GM21786 (cell line): ENCODE measurements around the gene RC3H1.
"Not testable (repeated sequence)": the region's sequence is repeated elsewhere in the genome, so short reads cannot be mapped to it uniquely, and the experiment has no call there.

Source experiments
- ATAC-seq: cut with Tn5 transposase; IDR thresholded peaks from one replicate; pipeline ENCODE4 v1.9.1; 2021; ENCODE audit not compliant: unreplicated experiment

Gene RC3H1

DNA sequence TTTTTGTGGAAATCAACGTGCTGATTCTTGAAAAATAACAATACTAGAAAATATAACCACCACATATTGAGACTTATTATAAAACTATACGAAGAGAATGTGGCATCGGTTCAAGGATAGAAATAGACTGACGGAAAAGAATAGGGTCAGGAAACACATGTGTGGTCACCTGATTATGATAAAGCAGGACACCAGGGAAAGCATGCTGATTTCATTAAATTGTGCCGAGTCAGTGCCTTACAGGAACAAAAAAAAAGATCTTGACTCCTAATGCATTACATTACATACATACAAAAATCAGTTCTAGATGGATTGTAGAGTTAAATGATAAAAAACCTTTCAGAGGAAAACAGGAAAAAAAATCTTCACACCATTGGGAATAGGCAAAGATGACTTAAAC, 61.5 kb downstream of the RC3H1 start:
- ATAC-seq: no peak

DNA sequence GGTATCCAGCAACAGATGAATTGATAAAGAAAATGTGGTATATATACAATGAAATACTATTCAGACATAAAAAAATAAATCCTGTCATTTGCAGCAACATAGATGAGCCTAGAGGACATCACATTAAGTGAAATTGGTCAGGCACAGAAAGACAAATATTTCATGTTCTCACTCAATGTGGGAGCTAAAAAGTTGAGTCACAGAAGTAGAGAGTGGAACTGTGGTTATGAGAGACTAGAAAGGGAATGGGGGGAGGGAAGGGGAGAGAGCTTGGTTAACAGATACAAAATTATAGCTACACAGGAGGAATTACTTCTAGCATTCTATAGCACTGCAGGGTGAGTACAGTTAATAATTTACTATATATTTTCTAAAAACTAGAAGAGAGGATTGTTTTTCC, 68.0 kb downstream of the RC3H1 start:
- ATAC-seq: no peak

DNA sequence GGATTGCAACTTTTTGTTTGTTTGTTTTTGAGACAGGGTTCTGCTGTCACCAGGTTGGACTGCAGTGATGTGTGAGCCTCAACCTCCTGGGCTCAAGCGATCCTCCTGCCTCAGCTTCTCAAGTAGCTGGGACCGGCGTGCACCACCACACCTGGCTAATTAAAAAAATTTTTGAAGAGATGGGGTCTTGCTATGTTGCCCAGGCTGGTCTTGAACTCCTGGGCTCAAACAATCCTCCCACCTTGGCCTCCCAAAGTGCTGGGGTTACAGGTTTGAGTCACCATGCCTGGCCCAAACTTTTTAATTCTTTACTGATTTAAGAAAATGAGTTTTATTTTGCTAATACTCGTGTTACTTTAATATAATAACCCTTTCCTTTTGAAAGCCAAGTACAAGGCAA, 73.6 kb downstream of the RC3H1 start:
- no peak for ATAC-seq

DNA sequence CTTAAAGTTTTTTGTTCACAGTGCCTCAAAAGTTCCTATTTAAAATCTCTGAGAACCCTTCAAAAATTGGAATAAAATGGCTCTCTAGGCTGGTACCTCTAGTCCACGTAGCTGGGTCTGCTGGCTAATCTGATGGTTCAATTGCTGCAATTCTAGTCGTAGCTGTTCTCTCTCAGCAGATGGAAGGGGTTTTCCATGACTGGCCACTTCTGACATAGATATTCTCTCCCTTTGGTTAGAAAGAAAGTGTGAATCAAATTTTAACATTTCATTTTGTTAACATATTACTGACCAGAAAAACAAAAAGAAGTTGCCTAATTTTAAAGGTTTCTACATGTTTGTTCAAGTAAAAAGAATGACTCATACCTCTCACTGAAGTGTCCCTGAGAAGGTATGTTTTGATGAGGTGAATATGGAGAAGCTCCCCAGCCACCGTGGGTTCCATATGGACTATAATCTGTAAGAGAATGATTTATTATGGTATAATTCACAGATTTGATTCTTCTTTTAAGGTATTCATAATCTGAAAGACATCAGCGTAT, 75.7 kb downstream of the RC3H1 start:
- no peak for ATAC-seq

DNA sequence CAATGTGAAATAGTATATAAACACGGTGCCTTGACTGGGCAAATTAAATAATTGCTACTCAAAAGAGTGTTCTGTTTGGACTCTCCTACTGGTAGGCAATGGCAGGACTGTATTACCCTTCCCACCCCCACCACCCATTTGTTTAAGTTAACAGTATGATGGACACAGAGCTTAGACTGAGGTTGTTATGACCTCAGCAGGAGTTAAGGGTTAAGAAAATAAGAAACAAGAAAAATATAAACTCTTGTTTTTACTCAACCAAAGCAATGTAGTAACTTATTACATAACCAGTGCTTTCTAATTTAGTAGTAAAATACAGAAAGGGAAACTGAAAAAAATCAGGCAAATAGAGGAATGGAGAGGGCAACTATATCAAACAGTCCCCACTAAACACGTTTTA, 85.1 kb downstream of the RC3H1 start:
- ATAC-seq: peak; percentile 53

DNA sequence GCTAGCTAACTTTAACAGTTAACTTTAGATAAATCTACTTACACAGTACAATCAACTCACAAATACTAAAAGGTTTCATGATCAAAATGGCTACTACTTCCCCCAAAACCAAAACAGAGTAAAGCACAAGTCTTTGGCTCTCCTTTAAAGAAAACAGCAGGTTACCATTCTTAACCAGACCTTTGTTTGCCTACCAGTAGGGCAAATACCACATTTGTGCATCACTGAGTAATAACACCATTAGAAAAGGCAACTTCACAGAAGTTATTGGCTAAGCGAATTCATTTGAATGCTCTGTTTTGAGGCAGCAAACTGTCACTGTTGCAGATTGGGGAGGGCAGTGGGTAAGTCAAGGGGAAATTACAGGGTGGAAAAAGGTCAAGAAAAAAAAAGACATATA, 87.7 kb downstream of the RC3H1 start:
- ATAC-seq: no peak

DNA sequence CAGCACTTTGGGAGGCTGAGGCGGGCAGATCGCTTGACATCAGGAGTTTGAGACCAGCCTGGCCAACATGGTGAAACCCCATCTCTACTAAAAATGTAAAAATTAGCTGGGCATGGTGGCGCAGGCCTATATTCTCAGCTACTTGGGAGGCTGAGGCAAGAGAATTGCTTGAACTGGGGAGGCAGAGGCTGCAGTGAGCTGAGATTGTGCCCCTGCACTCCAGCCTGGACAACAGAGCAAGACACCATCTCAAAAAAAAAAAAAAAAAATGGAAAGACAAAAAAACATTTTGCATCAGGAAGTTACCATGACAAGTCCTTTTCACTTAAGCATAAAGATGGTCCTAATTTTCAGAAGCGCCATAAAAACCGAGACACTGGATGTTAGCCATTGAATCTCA, 91.6 kb downstream of the RC3H1 start:
- ATAC-seq: not testable (repeated sequence)

DNA sequence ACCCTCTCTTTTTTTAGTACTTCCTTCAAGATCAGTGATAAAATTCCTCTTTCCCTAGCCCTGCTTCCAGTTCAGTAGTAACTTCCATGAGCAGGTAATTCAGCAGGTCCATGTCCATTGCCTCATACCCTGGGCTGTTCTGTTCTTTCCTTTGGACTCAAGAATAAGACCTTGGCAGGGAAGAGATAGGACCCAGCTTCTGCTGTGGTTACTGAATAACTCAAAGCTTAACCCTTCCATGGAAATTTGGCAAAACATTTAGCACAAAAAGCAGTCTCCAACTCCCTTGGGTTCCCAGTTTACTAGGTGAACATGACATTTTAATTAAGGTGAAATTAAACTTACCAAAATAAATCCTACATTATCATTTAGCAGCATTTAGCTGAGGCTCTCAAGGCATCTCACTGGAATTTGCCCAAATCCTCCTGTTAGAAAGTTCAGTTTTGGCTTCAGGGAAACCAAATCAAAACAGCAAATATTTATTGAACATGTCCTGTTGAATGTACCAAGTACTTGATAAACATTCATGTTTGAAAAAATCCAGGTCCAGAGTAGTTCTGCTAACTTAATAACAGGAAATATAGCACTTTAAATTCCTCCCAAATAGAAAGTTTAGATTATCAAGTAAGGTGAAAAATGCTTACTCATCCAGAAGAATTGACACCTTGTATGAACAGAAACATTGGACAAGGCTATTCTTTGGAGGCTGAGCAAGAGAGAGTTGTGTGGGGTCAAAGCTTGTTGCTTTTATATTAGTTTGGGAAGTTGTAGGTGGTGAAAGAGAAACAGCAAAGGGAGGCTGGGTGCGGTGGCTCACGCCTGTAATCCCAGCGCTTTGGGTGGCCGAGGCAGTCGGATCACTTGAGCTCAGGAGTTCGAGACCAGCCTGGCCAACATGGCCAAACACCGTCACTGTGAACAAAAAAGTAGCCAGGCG, 96.6 kb downstream of the RC3H1 start:
- ATAC-seq: no peak

DNA sequence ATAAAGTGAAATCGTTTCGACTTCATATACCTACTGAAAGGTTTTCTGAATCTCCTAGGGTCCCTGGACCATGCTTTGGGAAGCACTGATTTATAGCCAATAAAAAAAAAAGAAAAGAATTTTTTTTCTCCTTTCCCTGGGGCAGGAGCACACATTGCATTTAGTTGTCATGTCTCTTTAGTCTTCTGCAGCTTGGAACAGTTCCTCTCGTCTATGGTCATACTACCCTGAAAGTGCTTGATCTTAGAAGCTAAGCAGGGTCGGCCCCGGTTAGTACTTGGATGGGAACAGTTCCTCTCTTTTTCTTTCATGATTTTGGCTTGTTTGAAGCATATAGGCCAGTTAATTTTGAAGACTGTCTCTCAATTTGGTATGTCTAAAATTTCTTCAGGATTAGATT, 101.3 kb downstream of the RC3H1 start:
- no peak for ATAC-seq

DNA sequence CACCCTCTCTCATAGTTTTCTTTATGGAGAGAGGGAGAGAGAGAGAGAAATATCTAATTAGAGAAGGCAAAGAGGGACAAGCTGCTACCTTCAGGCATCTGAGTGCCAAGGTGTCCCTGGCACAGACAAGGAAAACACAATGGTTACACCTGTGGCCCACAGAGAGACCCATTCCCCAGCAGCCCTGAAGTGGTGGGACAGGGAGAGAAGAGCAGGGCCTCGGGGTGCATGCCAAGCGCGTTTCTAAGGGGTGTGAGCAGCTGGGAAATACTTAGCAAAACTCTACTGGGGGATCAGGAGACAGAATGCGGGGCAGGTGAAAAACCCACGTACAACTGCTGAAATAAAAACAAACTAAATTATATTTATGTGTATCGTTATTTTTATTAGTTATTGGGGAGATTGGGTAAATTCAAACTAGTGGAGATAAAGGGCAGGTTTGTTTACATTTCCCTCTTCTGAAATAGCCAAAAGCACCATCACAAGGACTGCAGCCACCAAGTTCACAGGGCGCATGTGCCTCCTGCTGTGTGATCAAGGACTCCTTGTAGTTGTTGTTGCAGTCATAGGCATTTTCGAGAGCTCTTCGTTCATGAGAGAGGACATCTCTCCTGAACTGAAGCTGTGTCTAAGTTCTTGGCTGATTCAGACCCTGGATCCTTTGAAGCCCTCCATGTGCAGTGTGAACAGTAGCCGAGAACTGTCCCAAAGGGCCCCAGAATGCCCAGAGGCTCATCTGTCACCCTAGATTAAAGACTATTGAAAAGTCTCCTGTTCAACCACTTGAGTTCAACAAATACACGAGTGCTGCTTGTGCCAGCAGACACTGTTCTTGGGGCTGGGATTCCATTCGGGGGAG, 104.3 kb downstream of the RC3H1 start:
- no peak for ATAC-seq

DNA sequence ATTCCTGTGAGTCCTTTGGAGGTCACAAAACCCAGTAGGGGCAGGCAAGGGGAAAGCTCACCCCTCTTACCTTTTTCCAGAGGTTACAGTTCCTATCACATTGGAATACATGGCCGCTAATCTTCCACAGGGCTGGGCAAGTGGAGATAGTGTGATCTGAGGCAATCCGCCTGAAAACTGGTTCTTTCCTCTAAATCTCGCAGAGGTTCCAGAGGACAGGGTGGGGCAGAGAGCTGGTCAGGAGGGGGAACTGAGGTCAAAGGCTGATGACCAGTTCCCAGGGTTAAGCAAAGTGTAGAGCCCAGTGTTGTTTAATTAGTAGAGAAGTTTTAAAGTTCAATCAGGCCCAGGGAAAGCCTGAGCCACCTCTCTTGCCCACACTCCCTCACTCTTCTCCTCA, 105.0 kb downstream of the RC3H1 start, which contains the start of gene SERPINC1:
TSS of gene SERPINC1 (minus strand) at position 179 of the 400 bp plus-strand sequence. CDS start at position 111, 68 bp downstream.
- no peak for ATAC-seq

DNA sequence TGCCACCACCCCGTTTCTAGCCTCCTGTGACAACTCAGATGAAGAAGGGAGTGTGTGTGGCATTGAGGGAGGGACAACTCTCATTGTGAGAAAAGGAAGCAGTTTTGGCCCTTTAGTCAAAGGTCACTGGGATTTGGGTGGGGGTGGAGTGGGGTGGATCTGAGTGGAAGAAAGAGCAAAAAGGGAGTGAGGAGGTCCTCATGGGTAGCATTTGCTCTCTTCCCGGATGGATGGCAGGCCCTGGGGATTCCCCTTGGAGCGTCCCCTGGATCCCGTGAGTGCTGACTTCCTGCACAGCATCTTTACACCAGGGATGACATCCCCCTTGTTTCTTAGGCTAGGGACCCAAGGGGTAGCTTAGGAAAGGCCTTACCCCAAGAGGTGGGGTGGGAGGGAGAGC, 105.5 kb downstream of the RC3H1 start:
- no peak for ATAC-seq

DNA sequence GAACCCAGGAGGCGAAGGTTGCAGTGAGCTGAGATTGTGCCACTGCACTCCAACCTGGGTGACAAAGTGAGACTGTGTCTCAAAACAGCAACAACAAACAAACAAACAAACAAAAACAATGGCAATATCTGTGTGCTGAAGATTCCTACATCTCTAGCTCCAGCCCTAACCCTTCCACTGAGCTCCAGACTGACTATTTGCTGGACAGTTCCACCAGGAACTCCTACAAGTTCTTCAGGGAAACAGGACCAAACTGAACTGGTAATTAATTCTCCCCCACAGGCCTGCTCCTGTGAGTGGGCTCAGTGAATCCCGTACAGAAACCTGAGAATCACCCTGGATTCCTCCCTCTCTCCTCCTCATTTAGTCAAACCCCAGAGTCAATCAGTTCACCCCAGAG, 106.6 kb downstream of the RC3H1 start:
- ATAC-seq: no peak

DNA sequence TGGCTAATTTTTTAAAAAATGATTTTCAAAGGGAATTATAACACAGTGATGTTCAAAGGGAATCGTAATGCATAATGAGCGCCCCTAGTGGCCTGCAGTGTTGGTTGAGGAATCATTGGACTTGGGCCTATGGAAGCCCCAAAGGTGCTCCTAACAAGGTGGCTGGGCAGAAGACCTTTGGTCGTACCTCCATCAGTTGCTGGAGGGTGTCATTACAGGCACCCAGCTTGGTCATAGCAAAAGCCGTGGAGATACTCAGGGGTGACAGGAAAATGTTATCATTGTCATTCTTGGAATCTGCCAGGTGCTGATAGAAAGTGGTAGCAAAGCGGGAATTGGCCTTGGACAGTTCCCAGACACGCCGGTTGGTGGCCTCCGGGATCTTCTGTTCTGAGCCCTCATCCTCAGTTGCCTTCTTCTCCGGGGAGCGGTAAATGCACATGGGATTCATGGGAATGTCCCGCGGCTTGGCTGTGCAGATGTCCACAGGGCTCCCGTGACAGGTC, 107.7 kb downstream of the RC3H1 start:
- ATAC-seq: no peak

DNA sequence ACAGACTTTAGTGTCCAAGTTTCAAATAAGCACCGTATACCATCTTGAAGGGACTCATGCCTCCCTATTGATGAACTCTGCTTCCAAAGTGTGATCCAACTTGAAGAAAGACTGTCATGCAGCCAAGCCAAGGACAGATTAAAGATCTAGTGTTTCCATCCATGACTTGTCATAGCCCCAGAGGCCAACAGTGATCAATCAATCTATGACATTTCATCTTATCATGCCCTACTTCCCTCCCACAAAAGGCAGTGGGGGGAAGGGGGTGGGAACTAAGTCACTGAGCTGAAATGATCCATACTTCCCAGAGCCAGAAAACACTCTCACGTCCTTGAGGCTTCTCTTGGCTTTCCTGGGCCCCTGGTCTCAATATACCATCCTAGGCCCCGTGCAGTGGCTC, 109.0 kb downstream of the RC3H1 start:
- ATAC-seq: no peak

DNA sequence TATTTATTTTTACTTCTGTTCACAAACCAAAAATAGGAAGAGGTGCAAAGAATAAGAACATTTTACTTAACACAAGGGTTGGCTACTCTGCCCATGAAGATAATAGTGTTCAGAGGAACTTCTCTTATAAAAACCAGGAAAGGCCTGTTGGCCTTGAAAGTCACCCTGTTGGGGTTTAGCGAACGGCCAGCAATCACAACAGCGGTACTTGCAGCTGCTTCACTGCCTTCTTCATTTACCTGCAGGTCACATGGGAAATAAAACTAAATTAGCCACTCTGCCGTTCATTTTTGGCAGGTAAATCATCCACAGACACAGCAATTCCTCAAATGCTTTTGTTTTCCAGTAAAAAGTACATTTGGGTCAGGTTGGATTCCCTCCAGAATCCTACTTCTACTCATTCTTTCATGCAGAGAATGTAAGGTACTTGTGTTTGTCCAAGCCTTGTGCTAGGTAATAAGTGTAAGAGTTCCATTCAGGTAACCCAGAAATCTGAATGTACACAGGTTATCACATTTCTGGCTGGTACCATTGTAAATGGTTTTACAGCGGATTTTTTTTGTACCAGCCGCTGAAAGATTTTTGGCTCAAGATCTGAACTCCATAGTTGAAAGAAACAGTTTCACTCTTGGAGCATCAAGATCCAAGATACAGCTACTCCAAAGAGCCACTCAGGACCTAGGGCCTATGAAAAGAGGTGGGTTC, 118.2 kb downstream of the RC3H1 start:
- no peak for ATAC-seq

DNA sequence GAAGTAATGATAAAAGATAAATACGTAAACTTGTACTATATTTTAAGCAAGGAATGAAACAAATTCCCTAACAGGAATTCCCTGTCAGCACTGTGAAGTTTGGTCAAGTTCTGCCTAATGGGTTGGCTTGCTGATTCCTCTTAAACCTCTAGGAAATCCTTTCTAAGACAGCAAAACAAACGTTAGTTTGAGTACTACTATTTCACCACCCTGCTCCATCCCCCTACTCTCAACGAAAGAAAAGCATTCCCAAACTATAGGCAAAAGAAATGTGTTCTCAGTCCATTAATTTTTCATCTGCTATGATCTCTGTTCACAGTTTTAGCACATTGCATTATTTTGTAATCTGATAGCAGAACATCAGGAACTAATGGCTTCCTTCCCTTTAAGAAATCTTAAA, 121.2 kb downstream of the RC3H1 start:
- ATAC-seq: no peak

DNA sequence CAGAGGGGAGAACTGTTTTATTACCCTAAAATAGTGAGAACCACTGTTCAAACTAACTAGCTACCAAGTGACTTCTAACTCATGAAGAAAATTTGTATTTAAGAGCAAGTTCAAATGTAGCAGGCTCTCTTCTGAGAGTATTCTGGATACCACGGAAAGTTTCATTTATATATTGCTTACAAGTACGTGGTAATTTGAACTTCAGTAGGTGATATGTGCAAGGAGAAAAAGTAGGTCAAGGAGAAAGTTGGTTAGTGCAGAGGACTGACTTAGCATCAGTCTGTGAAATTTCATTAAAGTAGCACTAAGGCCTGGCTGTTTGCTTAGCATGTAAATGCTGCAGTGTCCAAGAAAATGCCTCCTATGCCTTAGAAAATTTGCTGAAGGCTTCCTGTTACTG, 121.7 kb downstream of the RC3H1 start:
- ATAC-seq: no peak

DNA sequence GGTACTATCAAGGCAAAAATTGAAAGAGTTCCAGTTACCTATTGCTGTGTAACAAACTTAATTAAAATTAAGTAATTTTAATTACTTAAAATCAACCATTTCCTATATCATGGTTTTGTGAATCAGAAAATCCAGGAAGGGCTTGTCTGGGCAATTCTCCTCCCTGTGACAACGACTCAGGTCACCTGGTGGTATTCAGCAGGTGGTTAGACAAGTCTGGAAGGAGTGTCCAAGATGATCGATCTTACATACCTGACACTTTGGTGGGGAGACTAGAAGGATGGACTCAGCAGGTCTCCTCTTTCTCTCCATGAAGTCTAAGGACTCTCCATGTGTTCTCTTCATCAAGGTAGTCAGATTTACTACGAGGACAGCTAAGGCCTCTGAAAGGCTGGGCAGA, 128.0 kb downstream of the RC3H1 start:
- no peak for ATAC-seq

DNA sequence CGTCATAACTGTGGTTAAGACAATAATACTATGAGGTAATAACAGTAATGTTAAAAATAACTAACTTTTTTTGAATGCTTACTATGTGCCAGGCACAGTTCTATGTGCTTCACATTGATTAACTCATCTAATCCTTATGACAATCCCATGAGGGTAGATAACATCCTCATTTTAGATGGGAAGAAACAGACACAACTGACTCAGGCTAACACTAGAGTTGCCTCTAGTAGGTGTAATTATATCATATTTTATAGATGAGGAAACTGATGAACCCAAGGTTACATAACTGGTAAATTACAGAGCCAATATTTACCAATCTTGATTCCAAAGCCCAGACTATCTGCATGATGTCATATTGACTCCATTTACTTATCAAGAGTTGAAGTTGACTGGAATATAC, 128.5 kb downstream of the RC3H1 start:
- ATAC-seq: no peak

DNA sequence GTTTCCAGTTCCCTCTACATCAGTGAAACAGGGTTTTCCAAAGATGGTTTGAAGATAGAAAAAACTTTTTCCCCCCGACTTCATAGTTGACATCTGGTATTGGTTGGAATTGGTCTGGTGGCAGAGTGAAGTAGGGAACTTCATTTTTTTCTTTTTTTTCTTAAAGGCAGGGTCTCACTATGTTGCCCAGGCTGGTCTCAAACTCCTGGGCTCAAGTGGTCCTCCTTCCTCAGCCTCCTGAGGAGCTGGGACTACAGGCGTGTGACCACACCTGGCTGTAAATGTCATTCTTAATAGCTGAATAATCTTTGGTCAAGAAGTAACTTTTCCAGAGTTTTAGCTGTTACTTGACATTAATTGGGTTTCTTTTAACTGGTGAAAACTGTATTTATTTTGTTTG, 132.3 kb downstream of the RC3H1 start:
- no peak for ATAC-seq
